HEK293 (cell line): ENCODE data around the gene LAMTOR2.
A peak's percentile ranks its signal among the peaks of the same experiment; 100 is the strongest.

Source experiments
- GLI2 ChIP-seq: fragments of 450-650 bp; formaldehyde crosslinking; IDR thresholded peaks from 2 replicates; pipeline ENCODE4; 2017; ENCODE audit warnings: missing biosample characterization, missing genetic modification characterization, low read depth, borderline replicate concordance
- HOXA7 ChIP-seq: sonication (generic); formaldehyde crosslinking; IDR thresholded peaks from 2 replicates; pipeline ENCODE4 v1.8.1; 2022; ENCODE audit warnings: missing genetic modification reagents, borderline replicate concordance
- SCRT2 ChIP-seq: fragments of 450-650 bp; formaldehyde crosslinking; IDR thresholded peaks from 2 replicates; pipeline ENCODE4 v1.5.1; 2016; ENCODE audit warnings: missing biosample characterization, missing genetic modification characterization
- WT1 ChIP-seq: fragments of 450-650 bp; formaldehyde crosslinking; IDR thresholded peaks from 2 replicates; pipeline ENCODE4 v1.5.1; 2016; ENCODE audit warnings: missing biosample characterization, missing genetic modification characterization
- YY2 ChIP-seq: fragments of 450-650 bp; formaldehyde crosslinking; IDR thresholded peaks from 2 replicates; pipeline ENCODE4 v1.5.1; 2016; ENCODE audit warnings: missing biosample characterization, missing genetic modification characterization
- ZEB2 ChIP-seq: fragments of 450-650 bp; formaldehyde crosslinking; IDR thresholded peaks from 2 replicates; pipeline ENCODE4 v1.5.1; 2016; ENCODE audit warnings: missing biosample characterization, missing genetic modification characterization
- ZNF157 ChIP-seq: fragments of 450-650 bp; formaldehyde crosslinking; IDR thresholded peaks from 2 replicates; pipeline ENCODE4 v1.5.1; 2016; ENCODE audit warnings: missing biosample characterization, missing genetic modification characterization
- ZNF19 ChIP-seq: fragments of 450-650 bp; formaldehyde crosslinking; IDR thresholded peaks from 2 replicates; pipeline ENCODE4; 2016; ENCODE audit warnings: missing biosample characterization, missing genetic modification characterization, low read depth
- ZNF311 ChIP-seq: fragments of 450-650 bp; formaldehyde crosslinking; IDR thresholded peaks from 2 replicates; pipeline ENCODE4 v1.5.1; 2017; ENCODE audit warnings: missing biosample characterization, missing genetic modification characterization, borderline replicate concordance
- ZNF350 ChIP-seq: fragments of 450-650 bp; formaldehyde crosslinking; IDR thresholded peaks from 2 replicates; pipeline ENCODE4 v1.5.0; 2017; ENCODE audit warnings: missing biosample characterization, mild to moderate bottlenecking, missing genetic modification characterization
- ZNF366 ChIP-seq: fragments of 450-650 bp; formaldehyde crosslinking; conservative IDR thresholded peaks from 2 replicates; pipeline ENCODE4 v1.5.1; 2016; ENCODE audit warnings: missing biosample characterization, missing genetic modification characterization
- ZNF37A ChIP-seq: fragments of 450-650 bp; IDR thresholded peaks from 2 replicates; pipeline ENCODE4 v1.5.1; 2018; ENCODE audit warnings: missing biosample characterization, missing genetic modification characterization
- ZNF423 ChIP-seq: fragments of 450-650 bp; formaldehyde crosslinking; IDR thresholded peaks from 2 replicates; pipeline ENCODE4 v1.5.1; 2016; ENCODE audit warnings: missing biosample characterization, missing genetic modification characterization
- ZNF510 ChIP-seq: fragments of 450-650 bp; formaldehyde crosslinking; IDR thresholded peaks from 2 replicates; pipeline ENCODE4 v1.5.1; 2018; ENCODE audit warnings: mild to moderate bottlenecking, missing genetic modification characterization, missing biosample characterization; ENCODE audit not compliant: insufficient replicate concordance
- ZNF600 ChIP-seq: fragments of 450-650 bp; formaldehyde crosslinking; IDR thresholded peaks from 2 replicates; pipeline ENCODE4 v1.5.1; 2016; ENCODE audit warnings: missing biosample characterization, missing genetic modification characterization
- ZNF621 ChIP-seq: fragments of 450-650 bp; formaldehyde crosslinking; IDR thresholded peaks from 2 replicates; pipeline ENCODE4 v1.5.1; 2017; ENCODE audit warnings: missing biosample characterization, missing genetic modification characterization
- ZNF654 ChIP-seq: fragments of 450-650 bp; formaldehyde crosslinking; IDR thresholded peaks from 2 replicates; pipeline ENCODE4 v1.5.1; 2016; ENCODE audit warnings: low read depth, missing biosample characterization, missing genetic modification characterization
- ZNF776 ChIP-seq: fragments of 450-650 bp; formaldehyde crosslinking; IDR thresholded peaks from 2 replicates; pipeline ENCODE4 v1.5.0; 2017; ENCODE audit warnings: missing biosample characterization, missing genetic modification characterization, borderline replicate concordance
- ZNF837 ChIP-seq: fragments of 450-650 bp; formaldehyde crosslinking; IDR thresholded peaks from 2 replicates; pipeline ENCODE4 v1.5.1; 2016; ENCODE audit warnings: missing biosample characterization, missing genetic modification characterization
- TF ChIP-seq, protein P1 (sequence below): fragments of 450-650 bp; formaldehyde crosslinking; IDR thresholded peaks from 2 replicates; pipeline ENCODE4 v1.5.1; 2016; ENCODE audit warnings: missing biosample characterization, missing genetic modification characterization
- TF ChIP-seq, protein P2 (sequence below): fragments of 450-650 bp; formaldehyde crosslinking; IDR thresholded peaks from 2 replicates; pipeline ENCODE4 v1.5.1; 2016; ENCODE audit warnings: missing biosample characterization, missing genetic modification characterization, low read depth
- TF ChIP-seq, protein P3 (sequence below): fragments of 450-650 bp; formaldehyde crosslinking; IDR thresholded peaks from 2 replicates; pipeline ENCODE4 v1.5.1; 2016; ENCODE audit warnings: missing biosample characterization, missing genetic modification characterization
- TF ChIP-seq, protein P4 (sequence below): fragments of 450-650 bp; formaldehyde crosslinking; IDR thresholded peaks from 2 replicates; pipeline ENCODE4 v1.5.1; 2017; ENCODE audit warnings: missing biosample characterization, missing genetic modification characterization
- TF ChIP-seq, protein P5 (sequence below): fragments of 450-650 bp; formaldehyde crosslinking; IDR thresholded peaks from 2 replicates; pipeline ENCODE4 v1.5.1; 2016; ENCODE audit warnings: missing biosample characterization, missing genetic modification characterization
- TF ChIP-seq, protein P6 (sequence below): fragments of 450-650 bp; formaldehyde crosslinking; IDR thresholded peaks from 2 replicates; pipeline ENCODE4 v1.5.1; 2016; ENCODE audit warnings: missing biosample characterization, missing genetic modification characterization
- TF ChIP-seq, protein P7 (sequence below): fragments of 450-650 bp; IDR thresholded peaks from 2 replicates; pipeline ENCODE4 v1.5.1; 2018; ENCODE audit warnings: missing biosample characterization, missing genetic modification characterization

The LAMTOR2 gene

DNA sequence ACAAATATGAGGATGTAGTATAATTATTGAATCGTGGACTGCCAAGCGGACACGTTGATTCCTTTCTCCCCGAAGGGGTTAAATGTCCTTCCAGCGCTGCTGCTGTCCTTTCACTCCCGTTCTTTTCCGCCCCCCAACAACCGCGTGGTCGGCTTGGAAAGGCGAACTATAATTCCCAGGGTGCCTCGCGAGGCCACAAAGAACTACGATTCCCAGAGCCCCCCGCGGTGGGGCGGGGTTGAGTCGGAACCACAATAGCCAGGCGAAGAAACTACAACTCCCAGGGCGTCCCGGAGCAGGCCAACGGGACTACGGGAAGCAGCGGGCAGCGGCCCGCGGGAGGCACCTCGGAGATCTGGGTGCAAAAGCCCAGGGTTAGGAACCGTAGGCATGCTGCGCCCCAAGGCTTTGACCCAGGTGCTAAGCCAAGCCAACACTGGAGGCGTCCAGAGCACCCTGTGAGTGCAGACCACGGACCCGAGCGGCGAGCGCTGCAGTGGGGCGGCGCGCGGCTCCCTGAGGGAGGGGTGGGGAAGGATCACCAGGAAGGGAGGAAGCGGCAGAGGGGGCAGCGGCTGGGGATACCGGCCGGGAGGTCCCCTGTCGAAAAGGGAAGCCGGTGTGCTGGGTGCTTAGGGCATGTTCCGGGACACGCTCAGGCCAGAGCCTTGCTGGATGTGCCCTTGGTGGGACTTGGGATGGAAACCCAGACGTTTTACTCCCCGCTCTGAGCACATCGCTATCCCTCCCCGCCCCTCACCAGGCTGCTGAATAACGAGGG, at the start of gene LAMTOR2 (continued):
- TF ChIP-seq, protein P1, sequence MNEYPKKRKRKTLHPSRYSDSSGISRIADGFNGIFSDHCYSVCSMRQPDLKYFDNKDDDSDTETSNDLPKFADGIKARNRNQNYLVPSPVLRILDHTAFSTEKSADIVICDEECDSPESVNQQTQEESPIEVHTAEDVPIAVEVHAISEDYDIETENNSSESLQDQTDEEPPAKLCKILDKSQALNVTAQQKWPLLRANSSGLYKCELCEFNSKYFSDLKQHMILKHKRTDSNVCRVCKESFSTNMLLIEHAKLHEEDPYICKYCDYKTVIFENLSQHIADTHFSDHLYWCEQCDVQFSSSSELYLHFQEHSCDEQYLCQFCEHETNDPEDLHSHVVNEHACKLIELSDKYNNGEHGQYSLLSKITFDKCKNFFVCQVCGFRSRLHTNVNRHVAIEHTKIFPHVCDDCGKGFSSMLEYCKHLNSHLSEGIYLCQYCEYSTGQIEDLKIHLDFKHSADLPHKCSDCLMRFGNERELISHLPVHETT (tag by site-specific recombination), result 0 out of 2 replicates have a peak, but pooled peaks have one; percentile 16
- TF ChIP-seq GLI2 (tag by site-specific recombination) (no peak), ZNF19 (tag by site-specific recombination) (no peak), ZNF157 (tag by site-specific recombination) (no peak), SCRT2 (tag by site-specific recombination) (no peak), ZNF366 (tag by site-specific recombination) (peak; percentile 46; the same call in 1 of the 2 replicates), ZEB2 (tag by site-specific recombination) (peak; percentile 90), ZNF510 (tag by site-specific recombination) (no peak), ZNF423 (tag by site-specific recombination) (peak; percentile 91), WT1 (tag by site-specific recombination) (peak; percentile 47; the same call in 1 of the 2 replicates), HOXA7 (no peak), ZNF311 (tag by site-specific recombination) (no peak), ZNF654 (no peak), ZNF350 (tag by site-specific recombination) (no peak), ZNF600 (tag by site-specific recombination) (peak; percentile 86; the same call in 1 of the 2 replicates), ZNF621 (no peak), YY2 (0 out of 2 replicates have a peak, but pooled peaks have one; percentile 18), ZNF776 (tag by site-specific recombination) (no peak), ZNF837 (tag by site-specific recombination) (no peak), ZNF37A (tag by site-specific recombination) (no peak)
- TF ChIP-seq, protein P2, sequence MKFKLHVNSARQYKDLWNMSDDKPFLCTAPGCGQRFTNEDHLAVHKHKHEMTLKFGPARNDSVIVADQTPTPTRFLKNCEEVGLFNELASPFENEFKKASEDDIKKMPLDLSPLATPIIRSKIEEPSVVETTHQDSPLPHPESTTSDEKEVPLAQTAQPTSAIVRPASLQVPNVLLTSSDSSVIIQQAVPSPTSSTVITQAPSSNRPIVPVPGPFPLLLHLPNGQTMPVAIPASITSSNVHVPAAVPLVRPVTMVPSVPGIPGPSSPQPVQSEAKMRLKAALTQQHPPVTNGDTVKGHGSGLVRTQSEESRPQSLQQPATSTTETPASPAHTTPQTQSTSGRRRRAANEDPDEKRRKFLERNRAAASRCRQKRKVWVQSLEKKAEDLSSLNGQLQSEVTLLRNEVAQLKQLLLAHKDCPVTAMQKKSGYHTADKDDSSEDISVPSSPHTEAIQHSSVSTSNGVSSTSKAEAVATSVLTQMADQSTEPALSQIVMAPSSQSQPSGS, result no peak
- TF ChIP-seq, protein P3, sequence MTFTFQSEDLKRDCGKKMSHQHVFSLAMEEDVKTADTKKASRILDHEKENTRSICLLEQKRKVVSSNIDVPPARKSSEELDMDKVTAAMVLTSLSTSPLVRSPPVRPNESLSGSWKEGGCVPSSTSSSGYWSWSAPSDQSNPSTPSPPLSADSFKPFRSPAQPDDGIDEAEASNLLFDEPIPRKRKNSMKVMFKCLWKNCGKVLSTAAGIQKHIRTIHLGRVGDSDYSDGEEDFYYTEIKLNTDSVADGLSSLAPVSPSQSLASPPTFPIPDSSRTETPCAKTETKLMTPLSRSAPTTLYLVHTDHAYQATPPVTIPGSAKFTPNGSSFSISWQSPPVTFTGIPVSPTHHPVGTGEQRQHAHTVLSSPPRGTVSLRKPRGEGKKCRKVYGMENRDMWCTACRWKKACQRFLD (tag by site-specific recombination), result no peak
- TF ChIP-seq, protein P4, sequence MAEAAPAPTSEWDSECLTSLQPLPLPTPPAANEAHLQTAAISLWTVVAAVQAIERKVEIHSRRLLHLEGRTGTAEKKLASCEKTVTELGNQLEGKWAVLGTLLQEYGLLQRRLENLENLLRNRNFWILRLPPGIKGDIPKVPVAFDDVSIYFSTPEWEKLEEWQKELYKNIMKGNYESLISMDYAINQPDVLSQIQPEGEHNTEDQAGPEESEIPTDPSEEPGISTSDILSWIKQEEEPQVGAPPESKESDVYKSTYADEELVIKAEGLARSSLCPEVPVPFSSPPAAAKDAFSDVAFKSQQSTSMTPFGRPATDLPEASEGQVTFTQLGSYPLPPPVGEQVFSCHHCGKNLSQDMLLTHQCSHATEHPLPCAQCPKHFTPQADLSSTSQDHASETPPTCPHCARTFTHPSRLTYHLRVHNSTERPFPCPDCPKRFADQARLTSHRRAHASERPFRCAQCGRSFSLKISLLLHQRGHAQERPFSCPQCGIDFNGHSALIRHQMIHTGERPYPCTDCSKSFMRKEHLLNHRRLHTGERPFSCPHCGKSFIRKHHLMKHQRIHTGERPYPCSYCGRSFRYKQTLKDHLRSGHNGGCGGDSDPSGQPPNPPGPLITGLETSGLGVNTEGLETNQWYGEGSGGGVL (tag by site-specific recombination), result peak; percentile 65; the same call in 1 of the 2 replicates
- TF ChIP-seq, protein P5, sequence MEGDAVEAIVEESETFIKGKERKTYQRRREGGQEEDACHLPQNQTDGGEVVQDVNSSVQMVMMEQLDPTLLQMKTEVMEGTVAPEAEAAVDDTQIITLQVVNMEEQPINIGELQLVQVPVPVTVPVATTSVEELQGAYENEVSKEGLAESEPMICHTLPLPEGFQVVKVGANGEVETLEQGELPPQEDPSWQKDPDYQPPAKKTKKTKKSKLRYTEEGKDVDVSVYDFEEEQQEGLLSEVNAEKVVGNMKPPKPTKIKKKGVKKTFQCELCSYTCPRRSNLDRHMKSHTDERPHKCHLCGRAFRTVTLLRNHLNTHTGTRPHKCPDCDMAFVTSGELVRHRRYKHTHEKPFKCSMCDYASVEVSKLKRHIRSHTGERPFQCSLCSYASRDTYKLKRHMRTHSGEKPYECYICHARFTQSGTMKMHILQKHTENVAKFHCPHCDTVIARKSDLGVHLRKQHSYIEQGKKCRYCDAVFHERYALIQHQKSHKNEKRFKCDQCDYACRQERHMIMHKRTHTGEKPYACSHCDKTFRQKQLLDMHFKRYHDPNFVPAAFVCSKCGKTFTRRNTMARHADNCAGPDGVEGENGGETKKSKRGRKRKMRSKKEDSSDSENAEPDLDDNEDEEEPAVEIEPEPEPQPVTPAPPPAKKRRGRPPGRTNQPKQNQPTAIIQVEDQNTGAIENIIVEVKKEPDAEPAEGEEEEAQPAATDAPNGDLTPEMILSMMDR (tag by site-specific recombination), result peak; percentile 10; the same call in 1 of the 2 replicates
- TF ChIP-seq, protein P6, sequence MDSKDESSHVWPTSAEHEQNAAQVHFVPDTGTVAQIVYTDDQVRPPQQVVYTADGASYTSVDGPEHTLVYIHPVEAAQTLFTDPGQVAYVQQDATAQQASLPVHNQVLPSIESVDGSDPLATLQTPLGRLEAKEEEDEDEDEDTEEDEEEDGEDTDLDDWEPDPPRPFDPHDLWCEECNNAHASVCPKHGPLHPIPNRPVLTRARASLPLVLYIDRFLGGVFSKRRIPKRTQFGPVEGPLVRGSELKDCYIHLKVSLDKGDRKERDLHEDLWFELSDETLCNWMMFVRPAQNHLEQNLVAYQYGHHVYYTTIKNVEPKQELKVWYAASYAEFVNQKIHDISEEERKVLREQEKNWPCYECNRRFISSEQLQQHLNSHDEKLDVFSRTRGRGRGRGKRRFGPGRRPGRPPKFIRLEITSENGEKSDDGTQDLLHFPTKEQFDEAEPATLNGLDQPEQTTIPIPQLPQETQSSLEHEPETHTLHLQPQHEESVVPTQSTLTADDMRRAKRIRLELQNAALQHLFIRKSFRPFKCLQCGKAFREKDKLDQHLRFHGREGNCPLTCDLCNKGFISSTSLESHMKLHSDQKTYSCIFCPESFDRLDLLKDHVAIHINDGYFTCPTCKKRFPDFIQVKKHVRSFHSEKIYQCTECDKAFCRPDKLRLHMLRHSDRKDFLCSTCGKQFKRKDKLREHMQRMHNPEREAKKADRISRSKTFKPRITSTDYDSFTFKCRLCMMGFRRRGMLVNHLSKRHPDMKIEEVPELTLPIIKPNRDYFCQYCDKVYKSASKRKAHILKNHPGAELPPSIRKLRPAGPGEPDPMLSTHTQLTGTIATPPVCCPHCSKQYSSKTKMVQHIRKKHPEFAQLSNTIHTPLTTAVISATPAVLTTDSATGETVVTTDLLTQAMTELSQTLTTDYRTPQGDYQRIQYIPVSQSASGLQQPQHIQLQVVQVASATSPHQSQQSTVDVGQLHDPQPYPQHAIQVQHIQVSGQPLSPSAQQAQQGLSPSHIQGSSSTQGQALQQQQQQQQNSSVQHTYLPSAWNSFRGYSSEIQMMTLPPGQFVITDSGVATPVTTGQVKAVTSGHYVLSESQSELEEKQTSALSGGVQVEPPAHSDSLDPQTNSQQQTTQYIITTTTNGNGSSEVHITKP (tag by site-specific recombination), result peak; percentile 97
- TF ChIP-seq, protein P7, sequence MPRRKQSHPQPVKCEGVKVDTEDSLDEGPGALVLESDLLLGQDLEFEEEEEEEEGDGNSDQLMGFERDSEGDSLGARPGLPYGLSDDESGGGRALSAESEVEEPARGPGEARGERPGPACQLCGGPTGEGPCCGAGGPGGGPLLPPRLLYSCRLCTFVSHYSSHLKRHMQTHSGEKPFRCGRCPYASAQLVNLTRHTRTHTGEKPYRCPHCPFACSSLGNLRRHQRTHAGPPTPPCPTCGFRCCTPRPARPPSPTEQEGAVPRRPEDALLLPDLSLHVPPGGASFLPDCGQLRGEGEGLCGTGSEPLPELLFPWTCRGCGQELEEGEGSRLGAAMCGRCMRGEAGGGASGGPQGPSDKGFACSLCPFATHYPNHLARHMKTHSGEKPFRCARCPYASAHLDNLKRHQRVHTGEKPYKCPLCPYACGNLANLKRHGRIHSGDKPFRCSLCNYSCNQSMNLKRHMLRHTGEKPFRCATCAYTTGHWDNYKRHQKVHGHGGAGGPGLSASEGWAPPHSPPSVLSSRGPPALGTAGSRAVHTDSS (tag by site-specific recombination), result no peak
